ENCODE data around the gene RIOX2. TPM values are rescaled to one million over a fixed set of nuclear protein-coding genes. Genes with fewer than 3 reads are reported as not detected.

The RIOX2 gene
- total and polyA plus RNA-seq, 2 experiments from 2014 or later, result 8.6 to 11.2 TPM

- Histone ChIP-seq H3K36me3 (no peaks in the 10 kb centered on the region), H3K27ac (no peak overlapping the region), H3K9me3 (ENCODE audit: low read depth) (no peaks in the 10 kb centered on the region), H3K4me3 (no peak overlapping the region), H3K4me1 (ENCODE audit: low read depth) (peaks cover 3% of the 10 kb centered on the region), H3K27me3 (no peaks in the 10 kb centered on the region)
- no peak for TF ChIP-seq CTCF (IDR thresholded peaks at IDR 0.05; ENCODE audit: low read depth, low read length)
- no peak for DNase-seq (ENCODE audit: low read depth in 1 of 2, low spot score in 1 of 2)
These were observed 16.7 kb upstream of the RIOX2 start for GRCh38 chr3:97988784-97989568.

- Histone ChIP-seq H3K36me3 (no peaks in the 10 kb centered on the region), H3K27me3 (no peaks in the 10 kb centered on the region), H3K4me3 (no peak overlapping the region), H3K9me3 (ENCODE audit: low read depth) (no peaks in the 10 kb centered on the region), H3K4me1 (ENCODE audit: low read depth) (peaks cover 1% of the 10 kb centered on the region), H3K27ac (no peak overlapping the region)
- no peak for DNase-seq (ENCODE audit: low read depth in 1 of 2, low spot score in 1 of 2)
- TF ChIP-seq CTCF (IDR thresholded peaks at IDR 0.05; ENCODE audit: low read depth, low read length), result no peak
These were observed 15.1 kb upstream of the RIOX2 start for GRCh38 chr3:97987306-97987705.

DNA sequence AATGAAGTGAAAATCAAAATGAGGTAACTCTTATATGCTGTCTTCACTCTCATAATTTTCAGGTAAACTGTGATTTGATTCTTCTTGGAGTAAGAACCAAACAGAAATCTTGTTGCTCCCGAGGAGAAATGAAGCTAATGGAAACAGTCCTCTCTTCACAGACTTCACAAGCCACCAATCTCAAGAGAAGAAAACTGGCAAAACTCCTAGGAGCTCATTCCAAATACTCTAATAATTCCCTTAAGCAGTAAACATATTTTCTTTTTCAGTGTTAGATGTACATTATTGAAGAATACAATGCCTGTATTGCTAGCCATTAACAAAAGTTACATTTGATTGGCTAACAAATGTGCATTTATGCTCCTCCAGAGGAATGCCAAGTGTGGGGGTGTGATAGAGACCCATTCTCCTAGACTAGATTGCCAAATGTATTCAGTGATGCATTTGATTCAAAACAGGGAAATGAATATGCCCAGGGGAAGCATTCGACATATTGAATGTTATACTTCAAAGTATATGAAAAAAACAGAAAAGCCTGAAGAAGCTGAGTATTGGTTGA is 11.8 kb upstream of the RIOX2 start:
- H3K27ac ChIP-seq, result no peak overlapping the region
- H3K36me3 ChIP-seq, result no peaks in the 10 kb centered on the region
- no peak for DNase-seq (ENCODE audit: low read depth in 1 of 2, low spot score in 1 of 2)
- TF ChIP-seq CTCF (IDR thresholded peaks at IDR 0.05; ENCODE audit: low read depth, low read length), result no peak
- peaks cover under 1% of the 10 kb centered on the region for H3K4me1 ChIP-seq (ENCODE audit: low read depth)
- no peaks in the 10 kb centered on the region for H3K9me3 ChIP-seq (ENCODE audit: low read depth)
- H3K4me3 ChIP-seq, result no peak overlapping the region
- H3K27me3 ChIP-seq, result no peaks in the 10 kb centered on the region

DNA sequence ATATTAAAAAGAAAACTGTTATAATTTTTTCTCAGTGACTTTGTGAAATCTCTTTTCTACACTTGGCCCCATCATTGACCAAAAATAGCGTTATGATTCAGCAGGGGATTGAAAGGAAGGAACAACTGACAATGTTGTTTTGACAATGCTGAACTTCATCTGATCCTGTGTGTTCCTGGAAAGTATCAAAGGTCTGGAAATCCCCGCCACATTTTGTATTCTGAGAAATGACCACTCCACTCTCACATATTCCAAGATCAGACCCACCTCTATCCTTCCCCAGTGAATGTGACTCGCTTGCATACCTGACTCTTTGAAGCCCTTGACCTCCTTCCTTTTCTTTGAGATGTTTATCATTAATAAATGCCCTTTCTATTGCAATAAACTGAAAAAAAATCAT is 9.7 kb upstream of the RIOX2 start:
- no peaks in the 10 kb centered on the region for H3K27me3 ChIP-seq
- no peak overlapping the region for H3K4me3 ChIP-seq
- no peaks in the 10 kb centered on the region for H3K36me3 ChIP-seq
- no peak overlapping the region for H3K27ac ChIP-seq
- peak in 1 of 2 donors; percentile 30 for DNase-seq (ENCODE audit: low read depth in 1 of 2, low spot score in 1 of 2)
- no peak for TF ChIP-seq CTCF (IDR thresholded peaks at IDR 0.05; ENCODE audit: low read depth, low read length)
- H3K4me1 ChIP-seq (ENCODE audit: low read depth), result peaks cover 7% of the 10 kb centered on the region
- no peaks in the 10 kb centered on the region for H3K9me3 ChIP-seq (ENCODE audit: low read depth)

DNA sequence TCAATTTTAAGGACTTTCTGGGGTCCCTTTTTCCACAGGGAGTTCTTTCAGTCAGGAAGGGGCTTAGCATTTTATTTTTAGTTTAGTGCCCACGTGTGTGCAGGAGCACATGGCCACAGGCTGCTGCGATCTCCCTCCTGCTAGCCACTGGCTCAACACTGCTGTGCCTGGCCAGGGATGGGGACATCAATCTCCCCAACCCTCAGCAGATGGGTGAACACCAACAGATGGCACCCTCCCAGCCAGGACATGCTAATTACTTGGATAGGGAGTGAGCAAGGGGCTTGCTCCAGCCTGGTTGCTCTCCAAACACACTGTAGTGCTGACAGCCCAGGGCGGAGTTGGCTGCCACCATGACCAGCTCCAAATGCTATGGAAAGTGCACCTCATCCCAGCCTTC is 7.4 kb upstream of the RIOX2 start:
- no peak overlapping the region for H3K4me3 ChIP-seq
- H3K36me3 ChIP-seq, result no peaks in the 10 kb centered on the region
- H3K4me1 ChIP-seq (ENCODE audit: low read depth), result peaks cover 7% of the 10 kb centered on the region
- no peaks in the 10 kb centered on the region for H3K9me3 ChIP-seq (ENCODE audit: low read depth)
- peak in 1 of 2 donors; percentile 73 for DNase-seq (ENCODE audit: low read depth in 1 of 2, low spot score in 1 of 2)
- no peak overlapping the region for H3K27ac ChIP-seq
- H3K27me3 ChIP-seq, result no peaks in the 10 kb centered on the region
- TF ChIP-seq CTCF (IDR thresholded peaks at IDR 0.05; ENCODE audit: low read depth, low read length), result no peak

Measured in cardiac muscle cell (in vitro differentiated cells and primary cell).